C1 segment of cervical spinal cord (tissue), 14 donors: ENCODE measurements around the gene CENPB.

ENCODE experiments used
- DNase-seq, 14 donors: peaks; one replicate each; lab custom pipeline; 2025; lab: John Stamatoyannopoulos, UW

Gene CENPB

DNA sequence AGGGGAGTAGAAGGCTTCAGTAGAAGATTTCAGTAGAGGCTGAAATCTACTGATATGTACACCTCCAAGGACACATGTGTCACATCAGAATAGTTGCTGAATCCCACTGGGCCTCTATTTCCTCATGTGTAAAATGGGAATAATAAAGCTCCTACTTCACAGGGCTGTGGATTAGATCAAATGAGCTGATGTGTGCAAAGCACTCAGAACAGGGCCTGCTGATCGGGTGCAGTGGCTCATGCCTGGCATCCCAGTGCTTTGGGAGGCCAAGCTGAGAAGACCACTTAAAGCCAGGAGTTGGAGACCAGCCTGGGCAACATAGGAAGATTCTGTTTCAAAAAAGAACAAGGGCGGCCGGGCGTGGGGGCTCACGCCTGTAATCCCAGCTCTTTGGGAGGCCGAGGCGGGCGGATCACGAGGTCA, 25.7 kb upstream of the CENPB start:
- DNase-seq, result no peak

DNA sequence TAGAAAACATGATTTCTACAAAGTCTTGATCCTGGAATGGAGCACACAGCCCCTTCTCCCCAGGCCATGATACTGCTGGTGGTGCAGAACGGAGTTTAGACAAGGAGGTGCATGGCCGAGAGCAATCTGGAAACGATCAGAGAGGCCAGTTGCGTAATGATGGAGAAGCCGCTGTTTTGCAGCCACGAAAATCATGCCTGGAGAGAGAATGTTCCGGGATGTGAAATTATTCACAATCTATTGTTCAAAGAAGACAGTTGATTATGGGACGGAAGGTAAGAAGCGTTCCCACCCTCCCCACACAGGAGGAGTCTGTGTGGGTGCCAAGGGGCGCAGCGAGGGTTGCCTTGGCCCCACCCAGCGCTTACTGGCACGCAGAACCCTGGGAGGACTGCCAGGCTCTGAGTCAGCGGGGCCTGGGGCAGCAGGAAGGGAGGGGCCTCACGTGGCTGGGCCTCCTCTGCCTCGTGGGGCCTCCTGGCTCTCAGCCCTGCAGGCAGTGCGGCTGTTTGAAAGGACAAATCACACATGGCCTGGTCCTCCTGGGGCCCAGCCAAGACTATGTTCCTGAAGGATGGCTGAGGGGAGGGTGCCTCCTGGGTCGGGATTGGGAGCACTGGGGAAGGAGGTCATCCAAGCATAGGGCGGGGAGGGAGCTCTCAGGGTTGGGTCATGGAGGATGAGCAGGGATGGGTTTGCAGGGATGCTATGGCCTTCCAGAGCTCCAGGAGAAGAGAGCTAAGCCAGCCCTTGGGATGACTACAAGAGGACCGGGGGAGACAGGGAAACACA, 25.1 kb upstream of the CENPB start:
- peak; percentile 73 to 99 (median 96) for DNase-seq

DNA sequence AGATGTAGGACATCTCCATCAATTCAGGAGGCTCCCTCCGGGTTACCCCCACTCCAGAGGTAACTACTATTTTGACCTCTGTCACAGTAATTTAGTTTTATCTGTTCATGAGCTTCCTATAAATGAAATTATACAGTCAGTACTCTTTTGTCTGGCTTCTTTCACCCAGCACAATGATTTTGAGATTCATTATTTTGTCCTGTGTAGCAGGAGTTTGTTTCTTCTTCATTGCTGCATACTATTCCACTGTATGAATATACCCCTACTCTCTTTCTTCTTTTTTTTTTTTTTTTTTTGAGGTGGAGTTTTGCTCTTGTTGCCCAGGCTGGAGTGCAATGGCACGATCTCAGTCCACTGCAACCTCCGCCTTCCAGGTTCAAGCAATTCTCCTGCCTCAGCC, 22.0 kb upstream of the CENPB start:
- no peak for DNase-seq

DNA sequence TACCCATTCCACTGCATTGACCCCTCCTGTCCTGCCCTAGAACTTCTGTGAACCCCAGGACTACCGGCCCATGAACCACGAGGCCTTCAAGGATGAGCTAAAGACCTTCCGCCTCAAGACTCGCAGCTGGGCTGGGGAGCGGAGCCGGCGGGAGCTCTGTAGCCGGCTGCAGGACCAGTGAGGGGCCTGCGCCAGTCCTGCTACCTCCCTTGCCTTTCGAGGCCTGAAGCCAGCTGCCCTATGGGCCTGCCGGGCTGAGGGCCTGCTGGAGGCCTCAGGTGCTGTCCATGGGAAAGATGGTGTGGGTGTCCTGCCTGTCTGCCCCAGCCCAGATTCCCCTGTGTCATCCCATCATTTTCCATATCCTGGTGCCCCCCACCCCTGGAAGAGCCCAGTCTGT, 18.2 kb upstream of the CENPB start:
- DNase-seq, result no peak

DNA sequence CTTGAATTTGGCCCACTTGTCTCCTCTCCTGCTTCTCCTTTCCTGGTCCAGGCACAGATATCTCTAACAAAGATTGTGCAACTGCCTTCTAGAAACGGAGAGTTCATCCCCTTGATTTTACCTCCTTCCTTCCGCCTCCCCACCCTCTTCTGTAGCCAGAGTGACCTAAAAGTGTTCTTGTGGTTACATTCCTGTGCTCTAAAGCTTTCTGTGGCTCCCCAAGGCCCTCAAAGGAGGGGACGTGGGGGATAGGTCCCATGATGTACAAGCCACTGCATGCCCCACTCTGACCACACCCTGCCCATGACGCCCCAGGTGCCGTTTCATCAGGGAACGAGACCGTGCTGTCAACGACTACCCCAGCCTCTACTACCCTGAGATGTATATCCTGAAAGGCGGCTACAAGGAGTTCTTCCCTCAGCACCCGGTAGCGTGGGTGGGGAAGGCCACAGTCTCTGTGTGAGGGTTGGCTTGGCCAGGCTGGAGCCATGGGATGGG, 17.8 kb upstream of the CENPB start:
- DNase-seq, result no peak

DNA sequence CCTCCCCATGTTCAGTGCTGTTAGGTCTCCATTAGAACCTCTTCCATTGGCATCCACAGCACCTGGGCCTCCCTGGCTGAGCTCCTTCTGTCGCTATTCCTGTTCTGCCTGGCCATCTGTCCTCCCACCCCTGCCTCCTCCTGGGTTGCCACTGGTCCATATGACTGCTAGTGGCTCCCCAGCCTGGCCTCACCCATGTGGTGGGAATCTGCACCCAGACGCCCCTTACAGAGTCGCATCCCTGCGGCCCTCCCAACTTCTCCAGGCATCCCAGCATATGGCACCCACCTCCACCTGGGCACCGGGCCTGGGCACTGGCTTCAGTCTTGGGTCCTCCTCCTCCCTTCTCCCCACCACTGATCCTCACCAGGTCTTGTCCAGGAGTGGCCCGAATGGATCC, 17.3 kb upstream of the CENPB start:
- DNase-seq, result peak in 1 of 14 donors; percentile 71

DNA sequence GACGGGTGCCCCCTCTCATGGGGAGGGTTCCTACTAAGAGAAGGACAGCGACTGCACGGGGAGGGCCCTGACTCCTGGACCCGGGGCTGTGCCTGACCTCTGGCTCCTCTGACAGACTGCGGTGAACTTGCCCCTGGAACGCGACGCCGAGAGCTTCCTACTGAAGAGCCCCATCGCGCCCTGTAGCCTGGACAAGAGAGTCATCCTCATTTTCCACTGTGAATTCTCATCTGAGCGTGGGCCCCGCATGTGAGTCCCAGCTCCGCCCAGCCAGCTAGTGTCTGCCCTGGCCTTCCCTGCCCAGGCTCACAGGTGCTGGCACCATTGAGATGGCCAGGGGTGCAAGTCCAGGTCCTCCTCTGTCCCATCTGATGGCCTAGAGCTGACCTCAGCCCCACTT, 16.7 kb upstream of the CENPB start:
- DNase-seq, result no peak

DNA sequence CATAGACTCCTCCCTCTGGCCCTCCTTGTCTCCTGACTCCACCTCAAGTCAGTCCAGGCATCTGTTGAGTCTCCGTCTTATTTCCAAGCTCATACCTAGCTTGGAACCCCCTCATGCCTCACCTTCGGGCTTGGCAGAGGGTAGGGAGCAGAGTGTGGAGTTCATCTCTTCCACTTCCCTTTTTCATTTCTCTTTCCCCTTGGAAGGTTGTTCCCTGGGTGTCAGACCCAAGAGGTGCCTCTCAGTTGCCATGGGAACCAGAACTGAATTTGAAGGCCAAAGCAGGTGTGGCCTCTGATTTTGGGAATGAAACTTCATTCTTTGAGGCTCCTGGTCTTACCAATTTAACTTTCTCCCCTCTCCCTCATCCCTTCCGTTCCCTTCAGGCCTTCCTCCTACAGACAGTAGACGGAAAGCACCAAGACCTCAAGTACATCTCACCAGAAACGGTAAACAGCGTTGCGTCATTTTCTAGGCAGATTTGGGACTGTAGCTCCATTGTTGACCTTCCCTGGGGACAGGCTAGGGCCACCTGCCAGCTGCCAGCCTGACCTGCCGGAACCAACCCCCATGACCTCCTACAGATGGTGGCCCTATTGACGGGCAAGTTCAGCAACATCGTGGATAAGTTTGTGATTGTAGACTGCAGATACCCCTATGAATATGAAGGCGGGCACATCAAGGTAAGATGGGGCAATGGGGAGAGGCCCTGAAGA, 16.1 kb upstream of the CENPB start:
- no peak for DNase-seq

DNA sequence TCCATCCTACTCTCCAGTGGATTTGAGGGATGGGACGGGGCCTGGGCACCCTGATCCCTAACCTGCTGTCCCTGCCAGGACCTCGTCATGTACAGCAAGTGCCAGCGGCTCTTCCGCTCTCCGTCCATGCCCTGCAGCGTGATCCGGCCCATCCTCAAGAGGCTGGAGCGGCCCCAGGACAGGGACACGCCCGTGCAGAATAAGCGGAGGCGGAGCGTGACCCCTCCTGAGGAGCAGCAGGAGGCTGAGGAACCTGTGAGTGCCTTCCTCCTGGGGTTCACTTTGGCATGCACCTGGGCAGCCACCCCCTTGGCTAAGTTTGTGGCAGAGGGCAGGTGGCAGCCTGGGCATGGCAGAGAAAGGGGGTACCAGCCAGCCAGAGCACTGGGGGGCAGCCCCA, 15.3 kb upstream of the CENPB start:
- no peak for DNase-seq

DNA sequence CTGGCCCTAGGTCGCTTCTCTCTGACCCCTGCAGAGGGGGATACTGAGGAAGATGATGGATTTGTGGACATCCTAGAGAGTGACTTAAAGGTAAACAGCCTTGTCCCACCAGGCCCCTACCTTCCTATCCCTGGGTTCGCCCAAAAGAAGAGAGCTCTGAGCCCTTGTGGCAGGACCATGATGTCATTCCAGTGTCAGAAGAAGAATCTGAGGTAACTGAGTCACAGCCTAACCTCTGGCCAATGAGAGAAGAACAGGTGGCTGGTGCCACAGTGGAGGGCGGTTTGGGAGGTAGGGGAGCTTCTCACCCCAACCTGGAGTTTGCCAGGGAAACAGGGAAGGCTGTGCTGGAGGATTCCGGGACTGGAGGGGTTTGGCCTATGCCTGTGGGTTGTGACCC, 14.8 kb upstream of the CENPB start:
- DNase-seq, result no peak

DNA sequence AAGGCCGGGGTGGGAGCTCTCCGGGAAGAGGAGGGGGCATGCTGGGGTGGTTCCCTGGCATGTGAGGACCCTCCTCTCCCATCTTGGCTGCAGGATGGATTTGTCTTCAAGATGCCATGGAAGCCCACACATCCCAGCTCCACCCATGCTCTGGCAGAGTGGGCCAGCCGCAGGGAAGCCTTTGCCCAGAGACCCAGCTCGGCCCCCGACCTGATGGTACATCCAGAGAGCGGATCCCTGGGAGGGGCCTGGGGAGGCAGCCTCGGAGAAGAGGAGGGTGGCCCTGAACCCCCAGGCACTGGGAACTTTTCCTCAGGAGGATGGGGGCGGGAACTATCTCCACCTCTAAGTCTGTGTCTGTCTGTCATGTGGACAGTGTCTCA, 14.3 kb upstream of the CENPB start:
- DNase-seq, result no peak

DNA sequence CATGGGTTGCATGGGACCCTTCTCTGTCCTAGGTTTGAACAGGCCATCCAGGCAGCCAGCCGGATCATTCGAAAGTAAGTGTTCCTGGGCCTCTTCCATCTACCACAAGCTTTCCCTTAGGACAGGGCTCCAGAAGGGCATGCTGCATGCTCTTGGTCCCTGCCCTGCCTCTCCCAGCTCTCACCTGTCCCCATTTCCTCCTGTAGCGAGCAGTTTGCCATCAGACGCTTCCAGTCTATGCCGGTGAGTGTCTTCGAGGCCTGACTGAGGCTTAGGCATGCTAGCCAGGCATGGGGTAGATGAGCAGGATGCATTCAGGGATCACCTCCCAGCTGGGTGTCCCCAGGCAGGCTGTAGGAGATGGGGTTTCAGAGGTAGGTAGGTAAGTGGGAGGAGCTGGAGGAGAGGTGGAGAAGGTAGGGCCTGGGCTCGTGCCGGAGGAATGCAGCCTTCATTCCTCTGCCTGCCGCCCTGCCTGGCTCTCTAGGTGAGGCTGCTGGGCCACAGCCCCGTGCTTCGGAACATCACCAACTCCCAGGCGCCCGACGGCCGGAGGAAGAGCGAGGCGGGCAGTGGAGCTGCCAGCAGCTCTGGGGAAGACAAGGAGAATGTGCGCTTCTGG, 13.8 kb upstream of the CENPB start:
- no peak for DNase-seq

DNA sequence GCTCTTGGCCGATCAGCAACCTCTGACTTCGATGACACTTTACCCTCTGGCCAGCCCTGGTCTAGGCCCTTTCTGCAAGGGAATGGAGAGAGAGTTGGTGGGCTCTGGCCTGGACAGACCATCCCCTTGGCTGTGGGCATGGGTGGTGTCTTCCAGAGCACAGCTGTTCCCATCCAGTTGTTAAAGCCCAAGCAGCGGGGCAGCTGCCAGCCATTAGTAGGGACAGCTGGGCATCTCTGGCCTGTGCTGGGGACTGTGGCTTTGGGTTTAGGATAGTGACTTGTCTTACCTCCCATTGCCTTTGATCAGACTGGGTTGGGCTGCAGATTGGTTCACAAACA, 12.3 kb upstream of the CENPB start:
- no peak for DNase-seq

DNA sequence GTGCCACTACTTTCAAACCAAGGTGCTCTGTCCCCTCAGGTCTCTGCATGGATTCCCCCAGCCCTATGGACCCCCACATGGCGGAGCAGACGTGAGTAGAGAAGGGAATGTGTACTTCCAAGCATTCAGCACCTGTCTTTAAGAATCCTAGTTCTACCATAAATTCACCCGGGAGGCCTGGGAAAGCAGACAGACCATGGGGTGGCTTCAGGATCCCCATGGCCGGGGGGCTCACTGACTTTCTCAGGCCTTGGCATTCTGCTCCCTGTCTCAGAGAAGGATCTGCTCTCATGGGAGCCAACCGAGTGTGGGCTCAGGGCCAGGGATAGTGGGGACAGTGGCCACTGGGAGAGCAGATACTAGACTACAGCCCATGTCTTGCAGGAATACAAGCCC, 11.8 kb upstream of the CENPB start:
- DNase-seq, result no peak

DNA sequence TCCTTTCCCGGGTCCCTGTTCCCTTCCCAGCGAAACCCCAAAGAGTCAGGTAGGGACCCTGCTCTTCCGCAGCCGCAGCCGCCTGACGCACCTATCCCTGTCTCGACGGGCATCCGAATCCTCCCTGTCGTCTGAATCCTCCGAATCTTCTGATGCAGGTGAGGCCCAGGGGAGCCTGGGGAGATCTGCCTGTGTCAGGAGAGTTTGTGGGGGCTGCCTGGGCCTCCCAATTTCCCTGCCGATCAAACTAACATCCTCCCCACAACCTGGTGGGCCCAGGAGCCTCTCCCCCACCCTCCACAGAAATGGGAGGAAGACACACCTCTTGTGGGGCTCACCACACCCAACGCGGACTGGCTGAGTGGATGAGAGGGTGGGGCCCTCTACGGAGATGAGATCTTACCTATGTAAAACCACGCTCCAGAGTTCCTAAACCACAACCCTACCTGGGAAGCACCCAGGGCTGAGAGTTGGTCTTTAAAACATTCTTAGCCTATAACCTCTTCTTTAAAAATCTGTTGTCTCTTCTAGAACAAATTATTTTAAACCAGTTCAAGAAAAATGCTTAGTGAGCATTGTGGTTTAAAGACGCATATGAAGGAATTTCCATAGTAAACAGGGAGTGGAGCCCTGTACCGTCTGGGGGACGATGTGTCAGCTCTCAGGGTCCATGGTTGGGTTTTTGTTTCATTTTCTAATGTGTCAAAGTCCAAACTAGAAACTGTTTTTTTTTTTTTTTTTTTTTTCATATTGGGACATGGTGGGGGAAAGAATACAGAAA, 11.2 kb upstream of the CENPB start:
- DNase-seq, result no peak

DNA sequence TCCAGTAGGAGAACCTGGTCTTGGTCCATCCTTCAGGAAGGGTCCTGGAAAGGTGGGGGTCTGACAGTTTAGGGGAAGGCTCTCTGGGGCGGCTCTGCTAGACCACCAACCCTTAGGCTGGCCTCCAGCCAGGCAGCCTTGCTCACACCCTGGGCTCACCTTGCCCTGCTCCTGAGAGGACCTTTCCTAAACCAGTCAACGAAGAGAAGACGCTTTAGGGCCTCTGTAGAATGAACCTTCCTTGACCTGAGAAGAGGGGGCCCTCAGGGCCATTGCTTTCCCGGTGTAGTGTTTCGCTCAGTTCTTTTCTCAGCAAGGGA, 10.6 kb upstream of the CENPB start:
- DNase-seq, result no peak

DNA sequence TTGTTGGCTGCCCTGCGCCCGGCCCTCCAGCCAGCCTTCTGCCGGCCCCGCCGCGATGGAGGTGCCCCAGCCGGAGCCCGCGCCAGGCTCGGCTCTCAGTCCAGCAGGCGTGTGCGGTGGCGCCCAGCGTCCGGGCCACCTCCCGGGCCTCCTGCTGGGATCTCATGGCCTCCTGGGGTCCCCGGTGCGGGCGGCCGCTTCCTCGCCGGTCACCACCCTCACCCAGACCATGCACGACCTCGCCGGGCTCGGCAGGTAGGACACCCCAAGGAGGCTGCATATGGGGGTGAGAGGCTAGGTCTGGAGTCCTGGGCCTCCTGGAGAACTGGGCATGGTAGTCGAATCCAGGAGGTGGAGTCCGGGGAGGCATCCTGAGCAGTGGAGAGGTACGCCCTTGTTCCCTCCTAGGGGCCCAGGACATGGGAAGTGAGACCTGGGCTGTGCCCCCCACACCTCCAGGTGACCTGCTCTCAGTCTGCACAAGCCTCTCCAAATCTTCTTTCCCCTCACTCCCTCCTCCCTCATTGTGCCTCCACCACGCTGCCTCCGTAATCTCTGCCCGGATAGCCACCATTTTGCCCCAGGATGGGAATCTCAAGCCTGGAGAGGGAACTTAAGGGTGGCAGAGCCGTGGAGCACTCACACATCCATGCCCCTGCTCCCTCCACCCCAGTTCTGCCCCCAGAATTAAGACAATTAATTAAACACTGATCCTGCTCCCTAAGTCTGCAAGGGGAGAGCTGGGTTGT, 10.1 kb upstream of the CENPB start:
- DNase-seq, result peak in 1 of 14 donors; percentile 49

DNA sequence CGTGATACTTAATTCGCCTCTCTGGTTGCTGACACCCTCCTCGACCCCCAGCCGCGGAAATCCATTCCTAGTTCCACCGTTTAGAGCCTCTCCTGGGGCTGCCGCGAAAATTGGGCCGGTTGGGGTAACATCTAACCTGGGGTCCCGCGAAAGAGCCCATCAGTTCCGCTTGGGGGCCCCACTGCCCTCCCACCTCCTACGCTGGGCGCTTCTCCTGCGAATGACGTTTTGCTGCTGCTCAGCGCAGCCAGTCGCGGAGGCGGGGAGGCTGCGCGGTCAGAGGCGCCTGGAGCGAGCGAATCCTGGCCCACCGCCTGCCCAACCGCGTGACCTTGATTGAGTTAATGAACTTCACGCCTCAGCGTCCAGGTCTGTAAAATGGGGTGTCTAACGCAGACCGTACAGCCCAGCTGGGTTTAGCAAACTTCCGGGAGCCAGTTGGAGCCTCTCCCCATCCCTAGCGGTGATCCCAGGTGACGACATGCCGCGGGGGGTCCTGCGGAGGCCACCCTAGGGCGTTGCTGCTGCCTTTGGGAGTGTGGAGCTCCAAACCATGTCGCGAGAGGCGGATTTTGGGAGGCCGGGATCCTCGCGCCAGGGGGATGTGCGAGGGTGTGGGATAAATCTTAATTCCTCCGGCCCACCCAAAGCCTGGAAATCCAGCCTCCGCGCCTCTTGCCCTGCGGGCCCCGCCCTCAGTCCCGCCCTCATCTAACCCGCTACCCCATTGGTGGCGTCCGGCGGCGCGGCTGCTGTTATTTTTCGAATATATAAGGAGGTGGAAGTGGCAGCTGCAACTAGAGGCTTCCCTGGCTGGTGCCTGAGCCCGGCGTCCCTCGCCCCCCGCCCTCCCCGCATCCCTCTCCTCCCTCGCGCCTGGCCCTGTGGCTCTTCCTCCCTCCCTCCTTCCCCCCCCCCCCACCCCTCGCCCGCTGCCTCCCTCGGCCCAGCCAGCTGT, 9.2 kb upstream of the CENPB start, which contains the start of gene CDC25B:
Gene CDC25B (plus strand): TSS at position 800 of the 958 bp plus-strand sequence. CDS start 222 bp downstream, outside the sequence.
- DNase-seq, result peak; percentile 43 to 95 (median 88)

DNA sequence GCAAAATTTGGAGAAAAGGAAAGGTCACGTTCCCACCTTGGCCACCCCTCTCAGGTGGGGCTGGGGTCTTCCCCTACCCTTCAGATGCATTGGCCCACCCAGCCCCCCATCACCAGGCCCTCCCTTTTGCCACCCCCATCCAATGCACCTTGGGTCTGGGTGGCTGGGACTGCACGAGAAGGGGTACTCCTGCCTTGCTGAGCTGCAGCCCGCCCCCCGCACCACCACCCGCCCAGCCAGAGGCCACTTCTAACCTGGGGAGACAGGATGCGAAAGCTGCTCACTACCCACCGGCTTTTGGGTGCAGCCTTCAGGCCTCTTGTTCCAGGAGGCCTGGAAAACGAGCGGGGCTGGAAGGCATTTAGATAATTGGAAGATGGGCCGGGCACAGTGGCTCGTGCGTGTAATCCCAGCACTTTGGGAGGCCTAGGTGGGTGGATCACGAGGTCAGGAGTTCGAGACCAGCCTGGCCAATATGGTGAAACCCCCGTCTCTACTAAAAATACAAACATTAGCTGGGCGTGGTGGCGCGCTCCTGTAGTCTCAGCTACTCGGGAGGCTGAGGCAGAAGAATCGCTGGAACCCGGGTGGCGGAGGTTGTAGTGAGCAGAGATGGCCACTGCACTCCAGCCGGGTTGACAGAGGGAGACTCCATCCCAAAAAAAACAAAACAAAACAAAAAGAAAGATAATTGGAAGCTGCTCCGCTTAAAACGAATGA, 8.3 kb upstream of the CENPB start:
- no peak for DNase-seq
